B cell (primary cell): ENCODE results near the gene TAS2R38. TPM values are rescaled to one million over a fixed set of nuclear protein-coding genes. Genes with fewer than 3 reads are reported as not detected.

ENCODE experiments used
- ATAC-seq: fragments of 200-7000 bp; cut with Tn5 transposase; one replicate; pipeline ENCODE4 v1.10.0; 2021; ENCODE audit warnings: low read depth, mild to moderate bottlenecking, moderate number of reproducible peaks, moderate library complexity
- CTCF ChIA-PET: fragments of 350-600 bp; sonication (Branson Sonifier 250); formaldehyde crosslinking; loops from one replicate; lab custom pipeline; 2021; ENCODE audit warnings: antibody characterized with exemption, inconsistent platforms; lab: Charles Lee
- POLR2A ChIA-PET: fragments of 350-600 bp; sonication (Branson Sonifier 250); formaldehyde crosslinking; loops from one replicate; lab custom pipeline; 2021; ENCODE audit warnings: antibody characterized with exemption; lab: Charles Lee
- DNase-seq: peaks from one replicate; pipeline ENCODE4 v3.0.0; 2013
- H2AFZ ChIP-seq: 2 replicates; pipeline ENCODE4 v1.6.1; 2012; ENCODE audit warnings: mild to moderate bottlenecking, low read depth, low read length; ENCODE audit not compliant: insufficient read depth, poor library complexity, severe bottlenecking
- H3K27ac ChIP-seq, 2 donors: 1 replicate in 1 of 2; 2 replicates in 1 of 2; pipeline ENCODE4 v1.5.1; 2012 to 2013; ENCODE audit warnings: low read length in 2 of 2, mild to moderate bottlenecking in 2 of 2, moderate library complexity in 1 of 2
- H3K27me3 ChIP-seq, 4 experiments: fragments of 200-600 bp in 1 of 4; sonication (generic) in 1 of 4; replicated peaks in 1 of 4; 1 replicate in 2 of 4; 2 replicates in 2 of 4; pipeline versions ENCODE4 v1.6.1 to v1.7.0; 2013 to 2016; ENCODE audit warnings: low read length in 3 of 4, mild to moderate bottlenecking in 2 of 4, mixed read lengths in 1 of 4, moderate library complexity in 1 of 4; ENCODE audit not compliant: insufficient read depth in 4 of 4, control insufficient read depth in 3 of 4; ENCODE audit errors: control extremely low read depth in 1 of 4
- H3K36me3 ChIP-seq, 2 experiments: replicated peaks in 1 of 2; 1 replicate in 1 of 2; 2 replicates in 1 of 2; pipeline versions ENCODE4 v1.6.1 to v1.7.1; 2013; ENCODE audit warnings: low read length in 1 of 2; ENCODE audit not compliant: insufficient read depth in 2 of 2, control insufficient read depth in 1 of 2; ENCODE audit errors: control extremely low read depth in 1 of 2, extremely low read depth in 1 of 2
- H3K4me1 ChIP-seq, 2 donors: fragments of 200-600 bp in 1 of 2; sonication (generic) in 1 of 2; 1 replicate in 1 of 2; 2 replicates in 1 of 2; pipeline versions ENCODE4 v1.5.1 to v1.6.1; 2013 to 2017; ENCODE audit warnings: low read length in 2 of 2; ENCODE audit not compliant: control insufficient read depth in 2 of 2, insufficient read depth in 2 of 2
- H3K4me2 ChIP-seq: replicated peaks from 2 replicates; pipeline ENCODE3; 2012; ENCODE audit warnings: mild to moderate bottlenecking, low read depth, low read length; ENCODE audit not compliant: poor library complexity, severe bottlenecking
- H3K4me3 ChIP-seq, 5 experiments: fragments of 200-600 bp in 1 of 5; sonication (generic) in 1 of 5; 1 replicate in 3 of 5; 2 replicates in 2 of 5; pipeline versions ENCODE4 v1.5.1 to v1.7.0; 2011 to 2016; ENCODE audit warnings: low read length in 4 of 5, mild to moderate bottlenecking in 4 of 5, low read depth in 2 of 5, control low read depth in 1 of 5, moderate library complexity in 1 of 5; ENCODE audit not compliant: insufficient read depth in 1 of 5; ENCODE audit errors: control extremely low read depth in 1 of 5, extremely low read depth in 1 of 5
- H3K79me2 ChIP-seq: fragments of 200-600 bp; sonication (generic); one replicate; pipeline ENCODE4 v1.6.0; 2016; ENCODE audit warnings: low read length; ENCODE audit not compliant: control insufficient read depth, insufficient read depth
- H3K9ac ChIP-seq: fragments of 200-600 bp; sonication (generic); 2 replicates; pipeline ENCODE4 v1.6.1; 2017; ENCODE audit warnings: mild to moderate bottlenecking, low read length, moderate library complexity
- H3K9me3 ChIP-seq, 3 donors: one replicate each; pipeline versions ENCODE4 v1.6.1 to v1.7.1; 2013; ENCODE audit warnings: low read length in 2 of 3; ENCODE audit not compliant: control insufficient read depth in 2 of 3, insufficient read depth in 1 of 3; ENCODE audit errors: control extremely low read depth in 1 of 3
- H4K20me1 ChIP-seq: 2 replicates; pipeline ENCODE4 v1.6.0; 2012; ENCODE audit warnings: mild to moderate bottlenecking, low read length; ENCODE audit not compliant: insufficient read depth, control insufficient read depth, poor library complexity, severe bottlenecking
- H3K27ac Mint-ChIP-seq: one replicate; pipeline ENCODE4 v1.8.0; 2021; ENCODE audit warnings: mixed read lengths
- H3K27me3 Mint-ChIP-seq: one replicate; pipeline ENCODE4 v1.8.0; 2021; ENCODE audit warnings: mixed read lengths
- H3K4me1 Mint-ChIP-seq: one replicate; pipeline ENCODE4 v1.8.0; 2021; ENCODE audit warnings: mixed read lengths
- H3K4me3 Mint-ChIP-seq: one replicate; pipeline ENCODE4 v1.8.0; 2021; ENCODE audit warnings: mixed read lengths
- H3K9me3 Mint-ChIP-seq: one replicate; pipeline ENCODE4 v1.8.0; 2022; ENCODE audit warnings: mixed read lengths; ENCODE audit not compliant: insufficient read depth
- EZH2 ChIP-seq: IDR thresholded peaks from 2 replicates; pipeline ENCODE4 v1.6.1; 2012; ENCODE audit warnings: borderline replicate concordance, low read depth, mild to moderate bottlenecking, moderate library complexity, low read length; ENCODE audit not compliant: insufficient read depth, poor library complexity, severe bottlenecking
- WGBS: methylation state at CpG from one replicate; pipeline ENCODE4 v1.1.5; 2013; ENCODE audit warnings: missing lambda C conversion rate; ENCODE audit not compliant: insufficient coverage; 5-methylcytosine and 5-hydroxymethylcytosine counted together
- intact Hi-C: fragments of 100-400 bp; cut with micrococcal nuclease; formaldehyde crosslinking; loops from one replicate; pipeline ENCODE4 v1.10.0; 2022
- polyA plus RNA-seq: library from polyadenylated mRNA; depleted of rRNA; stranded (reverse); fragments of >200 nt; gene quantifications from 2 replicates; pipeline ENCODE4 v1.2.3, GENCODE V29; 2012
- total RNA-seq, 2 donors: library from RNA; stranded (reverse); fragments of 120-200 nt in 1 of 2; gene quantifications; 1 replicate in 1 of 2; 2 replicates in 1 of 2; pipeline versions ENCODE4 v1.2.3 to v1.2.4, GENCODE V29; 2013 to 2022
- TF ChIP-seq, protein P1 (sequence below): fragments of 200-600 bp; IDR thresholded peaks from one replicate; pipeline ENCODE4 v1.8.0; 2022; ENCODE audit warnings: antibody characterized with exemption, mild to moderate bottlenecking

The TAS2R38 gene
- total and polyA plus RNA-seq, 2 donors (not counting 1 experiment from before 2014, with no cell fraction given): not detected

- TF ChIP-seq, protein P1, sequence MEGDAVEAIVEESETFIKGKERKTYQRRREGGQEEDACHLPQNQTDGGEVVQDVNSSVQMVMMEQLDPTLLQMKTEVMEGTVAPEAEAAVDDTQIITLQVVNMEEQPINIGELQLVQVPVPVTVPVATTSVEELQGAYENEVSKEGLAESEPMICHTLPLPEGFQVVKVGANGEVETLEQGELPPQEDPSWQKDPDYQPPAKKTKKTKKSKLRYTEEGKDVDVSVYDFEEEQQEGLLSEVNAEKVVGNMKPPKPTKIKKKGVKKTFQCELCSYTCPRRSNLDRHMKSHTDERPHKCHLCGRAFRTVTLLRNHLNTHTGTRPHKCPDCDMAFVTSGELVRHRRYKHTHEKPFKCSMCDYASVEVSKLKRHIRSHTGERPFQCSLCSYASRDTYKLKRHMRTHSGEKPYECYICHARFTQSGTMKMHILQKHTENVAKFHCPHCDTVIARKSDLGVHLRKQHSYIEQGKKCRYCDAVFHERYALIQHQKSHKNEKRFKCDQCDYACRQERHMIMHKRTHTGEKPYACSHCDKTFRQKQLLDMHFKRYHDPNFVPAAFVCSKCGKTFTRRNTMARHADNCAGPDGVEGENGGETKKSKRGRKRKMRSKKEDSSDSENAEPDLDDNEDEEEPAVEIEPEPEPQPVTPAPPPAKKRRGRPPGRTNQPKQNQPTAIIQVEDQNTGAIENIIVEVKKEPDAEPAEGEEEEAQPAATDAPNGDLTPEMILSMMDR: no peak
- TF ChIP-seq EZH2: no peak
- H3K4me3 Mint-ChIP-seq: no peak overlapping the region
- Histone ChIP-seq H3K4me1 (no peaks in the 10 kb centered on the region), H3K27ac (no peak overlapping the region), H3K79me2 (no peaks in the 10 kb centered on the region), H3K9ac (no peak overlapping the region), H3K36me3 (no peaks in the 10 kb centered on the region), H2AFZ (no peak overlapping the region), H3K9me3 (no peaks in the 10 kb centered on the region), H4K20me1 (no peaks in the 10 kb centered on the region), H3K27me3 (peaks cover 0 to 3% (median 0%) of the 10 kb centered on the region in 4 experiments), H3K4me3 (no peak overlapping the region), H3K4me2 (no peak overlapping the region)
- intact Hi-C loops: no loop called here
- peaks cover 6% of the 10 kb centered on the region for H3K27me3 Mint-ChIP-seq
- ATAC-seq: no peak
- ChIA-PET CTCF (no interaction called here), POLR2A (no interaction called here)
- peaks cover 4% of the 10 kb centered on the region for H3K9me3 Mint-ChIP-seq
- no peak for DNase-seq
- no peaks in the 10 kb centered on the region for H3K4me1 Mint-ChIP-seq
- no CpG with 5 or more reads among the region's 4 CpGs for WGBS
- no peak overlapping the region for H3K27ac Mint-ChIP-seq
These were observed 27.7 kb upstream of the TAS2R38 start for GRCh38 chr7:142001163-142001874.

DNA sequence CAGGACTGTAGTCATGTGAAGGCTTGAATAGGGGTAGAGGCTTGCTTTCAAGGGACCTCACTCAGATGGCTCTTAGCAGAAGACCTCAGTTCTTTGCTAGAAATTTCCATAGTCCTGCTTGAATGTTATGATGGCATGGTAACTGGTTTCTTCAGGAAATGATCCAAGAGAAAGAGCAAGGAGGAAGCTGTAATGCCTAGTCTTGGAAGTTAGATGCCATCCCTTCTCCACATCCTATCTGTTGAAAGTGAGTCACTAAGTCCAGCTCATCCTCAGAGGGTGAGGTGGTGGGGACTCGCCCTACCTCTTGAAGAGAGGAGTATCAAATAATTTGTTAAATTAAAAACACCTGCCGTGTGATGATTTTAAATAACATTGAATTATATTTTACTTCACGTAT lies 26.7 kb upstream of the TAS2R38 start:
- intact Hi-C loops: no loop called here
- H3K27ac Mint-ChIP-seq: no peak overlapping the region
- Histone ChIP-seq H4K20me1 (no peaks in the 10 kb centered on the region), H3K9ac (no peak overlapping the region), H3K4me2 (no peak overlapping the region), H3K4me1 (no peaks in the 10 kb centered on the region), H3K4me3 (no peak overlapping the region), H3K36me3 (no peaks in the 10 kb centered on the region), H3K27ac (no peak overlapping the region), H3K79me2 (no peaks in the 10 kb centered on the region), H3K27me3 (peaks cover 0 to 3% (median 0%) of the 10 kb centered on the region in 4 experiments), H2AFZ (no peak overlapping the region), H3K9me3 (no peaks in the 10 kb centered on the region)
- H3K4me3 Mint-ChIP-seq: no peak overlapping the region
- peaks cover 6% of the 10 kb centered on the region for H3K27me3 Mint-ChIP-seq
- TF ChIP-seq EZH2: no peak
- TF ChIP-seq, protein P1: no peak
- no peaks in the 10 kb centered on the region for H3K4me1 Mint-ChIP-seq
- ChIA-PET POLR2A (no interaction called here), CTCF (no interaction called here)
- DNase-seq (no peak), ATAC-seq (no peak)
- H3K9me3 Mint-ChIP-seq: peaks cover 4% of the 10 kb centered on the region
- no CpG with 5 or more reads among the region's 3 CpGs for WGBS
